HCT116 (cell line): ENCODE data around the gene RHEBL1. TPM values are rescaled to one million over a fixed set of nuclear protein-coding genes. Genes with fewer than 3 reads are reported as not detected.

Source experiments
- ATAC-seq: fragments of 200-7000 bp; cut with Tn5 transposase; 2 replicates; pipeline ENCODE4 v1.9.1; 2020; ENCODE audit warnings: mild to moderate bottlenecking, moderate library complexity
- BruUV-seq: library from RNA; stranded (reverse); fragments of 400-500 nt; replicated peaks from 2 replicates; lab custom pipeline; 2021; lab: Mats Ljungman, UMichigan
- CTCF ChIA-PET: fragments of 300-600 bp; sonication (Branson Sonifier 250); formaldehyde crosslinking; loops from one replicate; lab custom pipeline; 2021; ENCODE audit warnings: antibody characterized with exemption; lab: Charles Lee
- POLR2A ChIA-PET: fragments of 300-600, 350-600 bp; sonication (Branson Sonifier 250); formaldehyde crosslinking; loops from one replicate; lab custom pipeline; 2021; ENCODE audit warnings: antibody characterized with exemption; lab: Charles Lee
- RAD21 ChIA-PET, 2 experiments: fragments of 300-600 bp; sonication (Branson Sonifier 250); formaldehyde crosslinking; loops; one replicate each; lab custom pipeline; 2023; ENCODE audit warnings: low total read pairs in 2 of 2; ENCODE audit not compliant: uncharacterized antibody in 2 of 2, unreplicated experiment in 2 of 2, low non-redundant PET in 1 of 2; lab: Charles Lee
- DNase-seq: peaks from one replicate; pipeline ENCODE4 v3.0.0-alpha.2; 2010; ENCODE audit warnings: low read depth, low spot score
- H2AFZ ChIP-seq: fragments of 200-600 bp; shearing (Covaris generic), sonication (generic); 2 replicates; pipeline ENCODE4 v1.6.1; 2017; ENCODE audit warnings: low read depth, mixed run types, mixed read lengths, antibody characterized with exemption, low read length; ENCODE audit not compliant: poor library complexity, severe bottlenecking
- H3K27ac ChIP-seq: 2 replicates; pipeline ENCODE4 v1.5.1; 2012; ENCODE audit warnings: low read depth, low read length
- H3K27me3 ChIP-seq: fragments of 200-600 bp; sonication (generic); 2 replicates; pipeline ENCODE4 v1.6.1; 2016; ENCODE audit warnings: mixed run types, low read length, mixed read lengths; ENCODE audit not compliant: insufficient read depth
- H3K36me3 ChIP-seq, 2 experiments: fragments of 200-500 bp in 1 of 2; fragments of 200-600 bp in 1 of 2; sonication (Bioruptor generic) in 1 of 2; sonication (generic) in 1 of 2; 2 replicates each; pipeline versions ENCODE4 v1.5.1 to v1.6.1; 2014 to 2016; ENCODE audit warnings: low read length in 2 of 2, inconsistent platforms in 1 of 2, mixed read lengths in 1 of 2, mixed run types in 1 of 2; ENCODE audit not compliant: insufficient read depth in 2 of 2, control insufficient read depth in 1 of 2
- H3K4me1 ChIP-seq, 2 experiments: fragments of 200-600 bp in 1 of 2; sonication (generic) in 1 of 2; 2 replicates each; pipeline versions ENCODE4 v1.5.1 to v1.6.1; 2012 to 2017; ENCODE audit warnings: low read length in 2 of 2, inconsistent platforms in 1 of 2, mild to moderate bottlenecking in 1 of 2, mixed read lengths in 1 of 2, mixed run types in 1 of 2, moderate library complexity in 1 of 2; ENCODE audit not compliant: insufficient read depth in 2 of 2, control insufficient read depth in 1 of 2
- H3K4me2 ChIP-seq: fragments of 200-600 bp; sonication (generic); 2 replicates; pipeline ENCODE4 v1.6.1; 2017; ENCODE audit warnings: mixed run types, low read length, mixed read lengths
- H3K4me3 ChIP-seq, 2 experiments: fragments of 200-600 bp in 1 of 2; sonication (generic) in 1 of 2; replicated peaks in 1 of 2; 2 replicates each; pipeline ENCODE4 v1.5.1; 2011 to 2016; ENCODE audit warnings: low read length in 2 of 2, control low read depth in 1 of 2, low read depth in 1 of 2, mild to moderate bottlenecking in 1 of 2, mixed read lengths in 1 of 2, mixed run types in 1 of 2
- H3K79me2 ChIP-seq: fragments of 200-600 bp; sonication (generic); 2 replicates; pipeline ENCODE4 v1.6.1; 2017; ENCODE audit warnings: mild to moderate bottlenecking, mixed run types, low read length, moderate library complexity, mixed read lengths; ENCODE audit not compliant: insufficient read depth
- H3K9ac ChIP-seq: fragments of 200-600 bp; sonication (generic); 2 replicates; pipeline ENCODE4 v1.6.1; 2016; ENCODE audit warnings: low read length, mixed read lengths
- H3K9me2 ChIP-seq: fragments of 200-600 bp; sonication (generic), shearing (Covaris generic); 2 replicates; pipeline ENCODE4 v1.6.1; 2017; ENCODE audit warnings: mixed run types, mild to moderate bottlenecking, moderate library complexity; ENCODE audit not compliant: insufficient read depth
- H3K9me3 ChIP-seq, 2 experiments: fragments of 200-500 bp in 1 of 2; fragments of 200-600 bp in 1 of 2; sonication (Bioruptor generic) in 1 of 2; sonication (generic) in 1 of 2; 2 replicates each; pipeline ENCODE4 v1.6.1; 2014 to 2017; ENCODE audit warnings: low read length in 2 of 2, mixed read lengths in 2 of 2, inconsistent platforms in 1 of 2, low read depth in 1 of 2, mild to moderate bottlenecking in 1 of 2, mixed run types in 1 of 2, moderate library complexity in 1 of 2; ENCODE audit not compliant: control insufficient read depth in 1 of 2, insufficient read depth in 1 of 2
- H4K20me1 ChIP-seq: fragments of 200-600 bp; sonication (generic), shearing (Covaris generic); 2 replicates; pipeline ENCODE4 v1.6.1; 2017; ENCODE audit warnings: mixed run types, mild to moderate bottlenecking, moderate library complexity; ENCODE audit not compliant: insufficient read depth
- CBX3 ChIP-seq: IDR thresholded peaks from 2 replicates; pipeline ENCODE4 v1.6.1; 2012; ENCODE audit warnings: low read depth
- EGR1 ChIP-seq: IDR thresholded peaks from 2 replicates; pipeline ENCODE4 v1.6.1; 2012; ENCODE audit warnings: low read depth
- ELF1 ChIP-seq: IDR thresholded peaks from 2 replicates; pipeline ENCODE4 v1.6.1; 2012; ENCODE audit warnings: low read depth, borderline replicate concordance
- EZH2 ChIP-seq: fragments of 200-600 bp; sonication (generic); IDR thresholded peaks from 2 replicates; pipeline ENCODE4 v1.6.1; 2017; ENCODE audit warnings: antibody characterized with exemption, mixed run types
- FOSL1 ChIP-seq: IDR thresholded peaks from 2 replicates; pipeline ENCODE4 v1.6.1; 2012; ENCODE audit warnings: low read depth
- POLR2A ChIP-seq: IDR thresholded peaks from 2 replicates; pipeline ENCODE4 v1.7.0; 2011; ENCODE audit warnings: borderline replicate concordance; ENCODE audit not compliant: insufficient read depth, insufficient read length; ENCODE audit errors: extremely low read depth
- TCF7L2 ChIP-seq: IDR thresholded peaks from 2 replicates; pipeline ENCODE4 v1.7.0; 2011; ENCODE audit warnings: borderline replicate concordance, inconsistent platforms; ENCODE audit not compliant: insufficient read depth, insufficient read length; ENCODE audit errors: extremely low read depth
- YY1 ChIP-seq: IDR thresholded peaks from 2 replicates; pipeline ENCODE4 v1.6.1; 2011; ENCODE audit warnings: low read length, low read depth, moderate library complexity, mild to moderate bottlenecking; ENCODE audit not compliant: insufficient replicate concordance; ENCODE audit errors: extremely low read depth
- ZFX ChIP-seq: fragments of 450-650 bp; IDR thresholded peaks from 2 replicates; pipeline ENCODE4 v1.6.1; 2017
- intact Hi-C: fragments of 100-400 bp; cut with micrococcal nuclease; formaldehyde crosslinking; loops from 2 replicates; pipeline ENCODE4 v1.10.0; 2022
- total RNA-seq: library from RNA; stranded (reverse); gene quantifications from one replicate; pipeline ENCODE4 v1.2.1, GENCODE V29; 2021; ENCODE audit not compliant: unreplicated experiment
- TF ChIP-seq, protein P1 (sequence below), 3 experiments: fragments of 200-600 bp in 1 of 3; sonication (generic) in 1 of 3; IDR thresholded peaks in 2 of 3; conservative IDR thresholded peaks in 1 of 3; 2 replicates each; pipeline ENCODE4 v1.5.1; 2012 to 2017; ENCODE audit warnings: low read depth in 2 of 3, low read length in 2 of 3, antibody characterized with exemption in 1 of 3, borderline replicate concordance in 1 of 3, control low read depth in 1 of 3, mild to moderate bottlenecking in 1 of 3, mixed read lengths in 1 of 3, mixed run types in 1 of 3, moderate library complexity in 1 of 3; ENCODE audit not compliant: insufficient read depth in 1 of 3
- TF ChIP-seq, protein P2 (sequence below): IDR thresholded peaks from 2 replicates; pipeline ENCODE4 v1.6.1; 2012
- TF ChIP-seq, protein P3 (sequence below): IDR thresholded peaks from 2 replicates; pipeline ENCODE4 v1.6.1; 2012; ENCODE audit warnings: low read depth

Gene RHEBL1
- total RNA-seq, 1 experiment from 2014 or later: 2.8 TPM

DNA sequence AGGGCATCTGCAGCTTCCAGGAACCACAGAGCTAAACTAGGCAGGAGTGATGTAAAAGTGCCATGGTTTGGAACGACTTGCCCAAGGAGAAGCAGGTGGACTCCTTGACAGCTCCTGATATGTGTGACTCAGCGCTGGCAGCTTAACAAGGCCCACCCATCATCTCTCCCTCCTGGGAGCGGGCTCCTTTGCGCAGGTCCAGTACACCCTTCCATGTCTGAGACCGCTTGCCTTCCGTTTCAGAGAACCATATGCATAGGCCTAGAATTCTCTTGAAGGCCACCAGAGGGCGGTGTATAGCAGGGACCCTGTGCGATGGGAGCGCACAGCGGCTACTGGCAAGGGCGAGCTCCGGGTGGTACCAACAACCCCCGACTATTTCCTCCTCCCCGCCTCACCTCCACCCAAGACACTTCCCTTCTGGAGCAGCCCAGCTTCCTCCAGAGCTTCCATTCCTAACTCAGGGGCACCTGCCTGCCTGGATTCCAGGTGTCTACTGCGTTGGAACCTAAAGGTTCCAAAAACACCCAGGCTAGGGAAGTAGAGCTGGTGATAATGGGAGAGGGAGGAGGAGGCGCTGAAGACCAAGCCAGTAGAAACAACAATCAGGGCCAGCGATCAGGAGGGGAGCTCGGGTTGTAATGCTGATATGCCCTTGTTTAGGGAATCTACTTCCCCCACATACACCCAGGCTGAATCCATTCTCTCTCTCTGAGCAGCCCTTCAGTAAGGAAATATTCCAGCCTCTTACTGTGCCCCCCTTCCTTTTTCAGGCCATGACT, 18.6 kb upstream of the RHEBL1 start (continued):
- no peak for TF ChIP-seq TCF7L2
- TF ChIP-seq FOSL1: 0 out of 2 replicates have a peak, but pooled peaks have one; percentile 38
- TF ChIP-seq ELF1: no peak
- TF ChIP-seq YY1: peak; percentile 36
- peak; percentile 55; the same call in 1 of the 2 replicates for TF ChIP-seq CBX3

DNA sequence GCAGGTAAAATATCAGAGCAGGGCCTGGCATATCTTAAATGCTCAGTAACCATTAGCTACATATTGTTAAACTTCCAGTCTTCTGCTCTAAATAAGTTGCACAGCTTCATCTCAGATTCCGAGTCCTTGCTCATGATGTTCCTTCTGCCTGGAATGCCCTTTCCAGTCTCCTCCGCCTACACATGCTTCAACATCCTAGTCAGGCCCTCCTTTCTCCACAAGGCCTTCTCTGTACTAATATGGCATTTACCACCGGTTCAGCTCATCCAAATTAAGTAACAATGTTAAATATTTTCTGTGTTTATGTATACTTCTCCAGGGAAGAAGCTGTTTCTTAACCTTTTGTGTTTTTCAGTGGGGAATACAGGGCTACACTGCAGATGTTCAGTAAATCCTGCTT, 16.3 kb upstream of the RHEBL1 start:
- Histone ChIP-seq H3K79me2 (no peaks in the 10 kb centered on the region), H3K4me1 (peaks cover 8 to 16% of the 10 kb centered on the region in 2 experiments), H2AFZ (no peak overlapping the region), H3K4me2 (no peak overlapping the region), H3K9me3 (no peaks in the 10 kb centered on the region), H3K4me3 (no peak overlapping the region), H3K27me3 (no peaks in the 10 kb centered on the region), H4K20me1 (no peaks in the 10 kb centered on the region), H3K9me2 (no peaks in the 10 kb centered on the region), H3K27ac (no peak overlapping the region), H3K9ac (no peak overlapping the region), H3K36me3 (no peaks in the 10 kb centered on the region)
- BruUV-seq: no TSS peak
- no peak for DNase-seq
- POLR2A ChIA-PET: no interaction called here
- intact Hi-C loops: no loop called here
- TF ChIP-seq, protein P1, sequence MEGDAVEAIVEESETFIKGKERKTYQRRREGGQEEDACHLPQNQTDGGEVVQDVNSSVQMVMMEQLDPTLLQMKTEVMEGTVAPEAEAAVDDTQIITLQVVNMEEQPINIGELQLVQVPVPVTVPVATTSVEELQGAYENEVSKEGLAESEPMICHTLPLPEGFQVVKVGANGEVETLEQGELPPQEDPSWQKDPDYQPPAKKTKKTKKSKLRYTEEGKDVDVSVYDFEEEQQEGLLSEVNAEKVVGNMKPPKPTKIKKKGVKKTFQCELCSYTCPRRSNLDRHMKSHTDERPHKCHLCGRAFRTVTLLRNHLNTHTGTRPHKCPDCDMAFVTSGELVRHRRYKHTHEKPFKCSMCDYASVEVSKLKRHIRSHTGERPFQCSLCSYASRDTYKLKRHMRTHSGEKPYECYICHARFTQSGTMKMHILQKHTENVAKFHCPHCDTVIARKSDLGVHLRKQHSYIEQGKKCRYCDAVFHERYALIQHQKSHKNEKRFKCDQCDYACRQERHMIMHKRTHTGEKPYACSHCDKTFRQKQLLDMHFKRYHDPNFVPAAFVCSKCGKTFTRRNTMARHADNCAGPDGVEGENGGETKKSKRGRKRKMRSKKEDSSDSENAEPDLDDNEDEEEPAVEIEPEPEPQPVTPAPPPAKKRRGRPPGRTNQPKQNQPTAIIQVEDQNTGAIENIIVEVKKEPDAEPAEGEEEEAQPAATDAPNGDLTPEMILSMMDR (IDR thresholded peaks at IDR 0.05 in 2 of 3, conservative IDR thresholded peaks at IDR 0.05 in 1 of 3; ENCODE audit: borderline replicate concordance in 1 of 3, insufficient read depth in 1 of 3, low read depth in 2 of 3, low read length in 2 of 3): no peak
- TF ChIP-seq ZFX (no peak), POLR2A (no peak), EZH2 (no peak), EGR1 (no peak), YY1 (no peak), ELF1 (no peak), TCF7L2 (no peak)
- TF ChIP-seq, protein P2, sequence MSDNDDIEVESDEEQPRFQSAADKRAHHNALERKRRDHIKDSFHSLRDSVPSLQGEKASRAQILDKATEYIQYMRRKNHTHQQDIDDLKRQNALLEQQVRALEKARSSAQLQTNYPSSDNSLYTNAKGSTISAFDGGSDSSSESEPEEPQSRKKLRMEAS: no peak
- TF ChIP-seq, protein P3, sequence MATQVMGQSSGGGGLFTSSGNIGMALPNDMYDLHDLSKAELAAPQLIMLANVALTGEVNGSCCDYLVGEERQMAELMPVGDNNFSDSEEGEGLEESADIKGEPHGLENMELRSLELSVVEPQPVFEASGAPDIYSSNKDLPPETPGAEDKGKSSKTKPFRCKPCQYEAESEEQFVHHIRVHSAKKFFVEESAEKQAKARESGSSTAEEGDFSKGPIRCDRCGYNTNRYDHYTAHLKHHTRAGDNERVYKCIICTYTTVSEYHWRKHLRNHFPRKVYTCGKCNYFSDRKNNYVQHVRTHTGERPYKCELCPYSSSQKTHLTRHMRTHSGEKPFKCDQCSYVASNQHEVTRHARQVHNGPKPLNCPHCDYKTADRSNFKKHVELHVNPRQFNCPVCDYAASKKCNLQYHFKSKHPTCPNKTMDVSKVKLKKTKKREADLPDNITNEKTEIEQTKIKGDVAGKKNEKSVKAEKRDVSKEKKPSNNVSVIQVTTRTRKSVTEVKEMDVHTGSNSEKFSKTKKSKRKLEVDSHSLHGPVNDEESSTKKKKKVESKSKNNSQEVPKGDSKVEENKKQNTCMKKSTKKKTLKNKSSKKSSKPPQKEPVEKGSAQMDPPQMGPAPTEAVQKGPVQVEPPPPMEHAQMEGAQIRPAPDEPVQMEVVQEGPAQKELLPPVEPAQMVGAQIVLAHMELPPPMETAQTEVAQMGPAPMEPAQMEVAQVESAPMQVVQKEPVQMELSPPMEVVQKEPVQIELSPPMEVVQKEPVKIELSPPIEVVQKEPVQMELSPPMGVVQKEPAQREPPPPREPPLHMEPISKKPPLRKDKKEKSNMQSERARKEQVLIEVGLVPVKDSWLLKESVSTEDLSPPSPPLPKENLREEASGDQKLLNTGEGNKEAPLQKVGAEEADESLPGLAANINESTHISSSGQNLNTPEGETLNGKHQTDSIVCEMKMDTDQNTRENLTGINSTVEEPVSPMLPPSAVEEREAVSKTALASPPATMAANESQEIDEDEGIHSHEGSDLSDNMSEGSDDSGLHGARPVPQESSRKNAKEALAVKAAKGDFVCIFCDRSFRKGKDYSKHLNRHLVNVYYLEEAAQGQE: no peak
- CTCF ChIA-PET: interaction anchor here (1.1 to 4.2 kb wide), 3 partner anchors 13 to 22 kb away, joined by 5 to 59 read pairs (median 7); partner anchors contain the start of gene RHEBL1
- ATAC-seq: no peak
- RAD21 ChIA-PET: no interaction called here
